Neural cell (in vitro differentiated cells): ENCODE results near the gene PACS1. TPM values are rescaled to one million over a fixed set of nuclear protein-coding genes. Genes with fewer than 3 reads are reported as not detected.

Experiments
- H2AFZ ChIP-seq: fragments of 200-600, 300-800 bp; sonication (generic), shearing (Covaris generic); 2 replicates; pipeline ENCODE4 v1.6.0; 2014; ENCODE audit warnings: low read depth, mild to moderate bottlenecking, antibody characterized with exemption, low read length, moderate library complexity
- H3F3A ChIP-seq: fragments of 200-600 bp; shearing (Covaris generic); 2 replicates; pipeline ENCODE4 v1.6.1; 2016; ENCODE audit warnings: mild to moderate bottlenecking, moderate library complexity, mixed read lengths, antibody characterized with exemption, low read length; ENCODE audit not compliant: insufficient read depth, poor library complexity, severe bottlenecking
- H3K27ac ChIP-seq: fragments of 200-600, 300-800 bp; sonication (generic), shearing (Covaris generic); 2 replicates; pipeline ENCODE4 v1.5.1; 2014; ENCODE audit warnings: mild to moderate bottlenecking, low read length, moderate library complexity
- H3K27me3 ChIP-seq: fragments of 300-800, 200-600 bp; sonication (generic), shearing (Covaris generic); 2 replicates; pipeline ENCODE4 v1.6.0; 2014; ENCODE audit warnings: mild to moderate bottlenecking, low read depth, low read length, moderate library complexity; ENCODE audit not compliant: insufficient read depth
- H3K36me3 ChIP-seq: fragments of 300-800, 200-600 bp; sonication (generic), shearing (Covaris generic); 2 replicates; pipeline ENCODE4 v1.5.1; 2014; ENCODE audit warnings: mild to moderate bottlenecking, antibody characterized with exemption, low read length, moderate library complexity; ENCODE audit not compliant: insufficient read depth
- H3K4me2 ChIP-seq: fragments of 300-800, 200-600 bp; sonication (generic), shearing (Covaris generic); 2 replicates; pipeline ENCODE4 v1.6.0; 2014; ENCODE audit warnings: mild to moderate bottlenecking, low read length
- H3K4me3 ChIP-seq: fragments of 300-800, 200-600 bp; sonication (generic), shearing (Covaris generic); 2 replicates; pipeline ENCODE4 v1.5.1; 2014; ENCODE audit warnings: mild to moderate bottlenecking, low read length, moderate library complexity
- H3K79me2 ChIP-seq: fragments of 200-600 bp; shearing (Covaris generic); replicated peaks from 2 replicates; pipeline ENCODE4 v1.6.0; 2014; ENCODE audit warnings: mild to moderate bottlenecking, low read length, moderate library complexity; ENCODE audit not compliant: insufficient read depth
- H3K9ac ChIP-seq: fragments of 300-800, 200-600 bp; sonication (generic), shearing (Covaris generic); 2 replicates; pipeline ENCODE4 v1.6.1; 2016; ENCODE audit warnings: mild to moderate bottlenecking, low read length, mixed read lengths
- H3K9me2 ChIP-seq: fragments of 200-600 bp; shearing (Covaris generic); 2 replicates; pipeline ENCODE4 v1.6.1; 2016; ENCODE audit warnings: mild to moderate bottlenecking, low read length, mixed read lengths; ENCODE audit not compliant: insufficient read depth
- H3K9me3 ChIP-seq: fragments of 200-600, 300-800 bp; sonication (generic), shearing (Covaris generic); 2 replicates; pipeline ENCODE4 v1.6.1; 2016; ENCODE audit warnings: mild to moderate bottlenecking, mixed run types, low read length, moderate library complexity, mixed read lengths
- H4K20me1 ChIP-seq: fragments of 200-600 bp; shearing (Covaris generic); 2 replicates; pipeline ENCODE4 v1.6.1; 2016; ENCODE audit warnings: mild to moderate bottlenecking, mixed run types; ENCODE audit not compliant: insufficient read depth
- CTCF ChIP-seq: fragments of 450-650 bp; IDR thresholded peaks from 2 replicates; pipeline ENCODE4 v1.5.1; 2014; ENCODE audit warnings: antibody characterized with exemption, mild to moderate bottlenecking, moderate library complexity; ENCODE audit not compliant: poor library complexity, severe bottlenecking
- EP300 ChIP-seq: fragments of 450-650 bp; conservative IDR thresholded peaks from 2 replicates; pipeline ENCODE4 v1.6.1; 2014; ENCODE audit warnings: antibody characterized with exemption, mild to moderate bottlenecking, moderate library complexity; ENCODE audit not compliant: poor library complexity, severe bottlenecking
- EZH2 ChIP-seq: fragments of 200-600, 300-800 bp; shearing (Covaris generic), sonication (generic); IDR thresholded peaks from 2 replicates; pipeline ENCODE4 v1.6.1; 2014; ENCODE audit warnings: antibody characterized with exemption, low read length, borderline replicate concordance, mild to moderate bottlenecking; ENCODE audit not compliant: insufficient read depth, poor library complexity, severe bottlenecking
- MXI1 ChIP-seq: fragments of 450-650 bp; conservative IDR thresholded peaks from 2 replicates; pipeline ENCODE4 v1.6.1; 2014; ENCODE audit warnings: antibody characterized with exemption, mild to moderate bottlenecking; ENCODE audit not compliant: poor library complexity, severe bottlenecking
- POLR2AphosphoS5 ChIP-seq: IDR thresholded peaks from 2 replicates; pipeline ENCODE4 v1.6.1; 2012
- RAD21 ChIP-seq: fragments of 450-650 bp; conservative IDR thresholded peaks from 2 replicates; pipeline ENCODE4 v1.6.1; 2014; ENCODE audit warnings: antibody characterized with exemption, mild to moderate bottlenecking, moderate library complexity
- REST ChIP-seq: IDR thresholded peaks from 2 replicates; pipeline ENCODE4 v1.6.1; 2012; ENCODE audit warnings: borderline replicate concordance
- SMC3 ChIP-seq: fragments of 450-650 bp; conservative IDR thresholded peaks from 2 replicates; pipeline ENCODE4 v1.6.1; 2014; ENCODE audit warnings: antibody characterized with exemption, mild to moderate bottlenecking, moderate library complexity; ENCODE audit not compliant: poor library complexity
- TAF1 ChIP-seq: IDR thresholded peaks from 2 replicates; pipeline ENCODE4 v1.6.1; 2012; ENCODE audit warnings: low read depth
- polyA plus RNA-seq: library from polyadenylated mRNA; depleted of rRNA; stranded (reverse); fragments of >200 nt; gene quantifications from 2 replicates; pipeline ENCODE4 v1.2.3, GENCODE V29; 2014

PACS1 gene
- polyA plus RNA-seq, 1 donor from 2014 or later: 14.4 TPM

GRCh38 chr11:66237867-66238266 is 167.8 kb downstream of the PACS1 start:
- no peaks in the 10 kb centered on the region for H3K36me3 ChIP-seq
- TF ChIP-seq CTCF: no peak
- TF ChIP-seq REST: no peak
- TF ChIP-seq TAF1: no peak
- no peak for TF ChIP-seq EZH2
- no peak for TF ChIP-seq SMC3
- TF ChIP-seq MXI1: no peak
- no peak for TF ChIP-seq POLR2AphosphoS5
- no peak for TF ChIP-seq RAD21
- no peak for TF ChIP-seq EP300
- no peaks in the 10 kb centered on the region for H3K9me3 ChIP-seq
- no peak overlapping the region for H3K27ac ChIP-seq
- no peak overlapping the region for H3K4me2 ChIP-seq
- H3K9me2 ChIP-seq: no peaks in the 10 kb centered on the region
- H3K27me3 ChIP-seq: no peaks in the 10 kb centered on the region
- H3K9ac ChIP-seq: no peak overlapping the region
- H2AFZ ChIP-seq: no peak overlapping the region
- no peak overlapping the region for H3K4me3 ChIP-seq
- H4K20me1 ChIP-seq: no peaks in the 10 kb centered on the region
- H3K79me2 ChIP-seq: no peaks in the 10 kb centered on the region
- no peaks in the 10 kb centered on the region for H3F3A ChIP-seq

GRCh38 chr11:66238786-66239413 is 168.8 kb downstream of the PACS1 start:
- Histone ChIP-seq H3K4me2 (no peak overlapping the region), H2AFZ (no peak overlapping the region), H3K79me2 (no peaks in the 10 kb centered on the region), H3K9ac (no peak overlapping the region), H3K27ac (no peak overlapping the region), H3K9me3 (no peaks in the 10 kb centered on the region), H3K27me3 (no peaks in the 10 kb centered on the region), H3K9me2 (no peaks in the 10 kb centered on the region), H4K20me1 (no peaks in the 10 kb centered on the region), H3K36me3 (no peaks in the 10 kb centered on the region), H3F3A (no peaks in the 10 kb centered on the region), H3K4me3 (no peak overlapping the region)
- TF ChIP-seq RAD21 (no peak), SMC3 (no peak), TAF1 (no peak), REST (no peak), POLR2AphosphoS5 (no peak)
